C4-2B (cell line): ENCODE data around the gene RNF217.

Experiments
- CTCF ChIP-seq: fragments of 450-650 bp; conservative IDR thresholded peaks from 2 replicates; pipeline ENCODE4 v1.5.1; 2017; ENCODE audit warnings: mild to moderate bottlenecking
- ZFX ChIP-seq: fragments of 450-650 bp; IDR thresholded peaks from 2 replicates; pipeline ENCODE4 v1.6.1; 2017

- TF ChIP-seq CTCF, result no peak
- no peak for TF ChIP-seq ZFX
Measured at GRCh38 chr6:124968401-124968800, 6.2 kb downstream of the RNF217 start.
